Psoas muscle (tissue), 8 donors: ENCODE measurements around the gene CLEC2L. TPM values are rescaled to one million over a fixed set of nuclear protein-coding genes. Genes with fewer than 3 reads are reported as not detected.

Experiments used
- ATAC-seq, 4 donors: fragments of 200-7000 bp; cut with Tn5 transposase; one replicate each; pipeline ENCODE4 v1.9.1; 2020; ENCODE audit warnings: moderate library complexity in 3 of 4, mild to moderate bottlenecking in 2 of 4
- DNase-seq, 2 donors: peaks; one replicate each; pipeline ENCODE4 v3.0.0-alpha.2; 2020
- H3K27ac ChIP-seq: fragments of 200-600 bp; one replicate; pipeline ENCODE4 v1.8.0; 2022
- H3K27me3 ChIP-seq, 3 donors: fragments of 200-600 bp in 1 of 3; one replicate each; pipeline versions ENCODE4 v1.6.1 to v1.8.0; 2013 to 2022; ENCODE audit warnings: low read length in 2 of 3, mild to moderate bottlenecking in 2 of 3, moderate library complexity in 1 of 3; ENCODE audit not compliant: insufficient read depth in 3 of 3
- H3K36me3 ChIP-seq, 2 donors: fragments of 200-600 bp in 1 of 2; one replicate each; pipeline versions ENCODE4 v1.6.1 to v1.8.0; 2013 to 2022; ENCODE audit warnings: low read depth in 1 of 2, mild to moderate bottlenecking in 1 of 2, moderate library complexity in 1 of 2; ENCODE audit not compliant: insufficient read depth in 1 of 2
- H3K4me1 ChIP-seq: fragments of 200-600 bp; one replicate; pipeline ENCODE4 v1.8.0; 2022
- H3K4me3 ChIP-seq: fragments of 200-600 bp; one replicate; pipeline ENCODE4 v1.8.0; 2022; ENCODE audit warnings: mild to moderate bottlenecking
- H3K9me3 ChIP-seq: fragments of 200-600 bp; one replicate; pipeline ENCODE4 v1.8.0; 2022
- whole genome bisulfite sequencing, 3 donors: extraction: QIAGEN DNeasy Blood & Tissue Kit; methylation state at CpG; one replicate each; pipeline versions ENCODE4 v1.1.6 to v1.1.7; 2013; 5-methylcytosine and 5-hydroxymethylcytosine counted together
- intact Hi-C, 2 donors: fragments of 100-400 bp; cut with DNase I; formaldehyde crosslinking; loops; one replicate each; pipeline versions ENCODE4 v1.11.0 to v1.14.2; 2022
- polyA plus RNA-seq, 3 donors: library from polyadenylated mRNA; stranded (reverse); fragments of 200-250 nt; gene quantifications; one replicate each; pipeline ENCODE4 v1.2.3, GENCODE V29; 2013
- total RNA-seq, 4 donors: library from RNA; stranded (reverse); fragmentation: NEBNext Ultra II Directional in 2 of 4; extraction: Animal tissue kit (Norgen Biotek cat#: 25700) in 2 of 4; gene quantifications; one replicate each; pipeline versions ENCODE4 v1.2.1 to v1.2.4, GENCODE V29; 2021 to 2023
- TF ChIP-seq, protein P1 (sequence below): fragments of 200-600 bp; IDR thresholded peaks from one replicate; pipeline ENCODE4 v1.8.0; 2022; ENCODE audit warnings: antibody characterized with exemption
- donor health status: healthy with polysubstance abuse.
- donor health status: DM: no; HTN: no; CAD: no; lungs with moderate emphysema.
- donor health status: Bipolar disorder and iron deficiency.
- donor health status: healthy.
- donor health status: DM: yes; HTN: yes; CAD: no.
- donor health status: DM: no; HTN: no; CAD: no.
- donor health status: DM: no; HTN: no; CAD: no.
- donor health status: DM: yes; HTN: yes; CAD: no.

CLEC2L gene
- total and polyA plus RNA-seq, 7 donors = 0.12 to 1.5 (median 0.83) TPM; not detected in 1

DNA sequence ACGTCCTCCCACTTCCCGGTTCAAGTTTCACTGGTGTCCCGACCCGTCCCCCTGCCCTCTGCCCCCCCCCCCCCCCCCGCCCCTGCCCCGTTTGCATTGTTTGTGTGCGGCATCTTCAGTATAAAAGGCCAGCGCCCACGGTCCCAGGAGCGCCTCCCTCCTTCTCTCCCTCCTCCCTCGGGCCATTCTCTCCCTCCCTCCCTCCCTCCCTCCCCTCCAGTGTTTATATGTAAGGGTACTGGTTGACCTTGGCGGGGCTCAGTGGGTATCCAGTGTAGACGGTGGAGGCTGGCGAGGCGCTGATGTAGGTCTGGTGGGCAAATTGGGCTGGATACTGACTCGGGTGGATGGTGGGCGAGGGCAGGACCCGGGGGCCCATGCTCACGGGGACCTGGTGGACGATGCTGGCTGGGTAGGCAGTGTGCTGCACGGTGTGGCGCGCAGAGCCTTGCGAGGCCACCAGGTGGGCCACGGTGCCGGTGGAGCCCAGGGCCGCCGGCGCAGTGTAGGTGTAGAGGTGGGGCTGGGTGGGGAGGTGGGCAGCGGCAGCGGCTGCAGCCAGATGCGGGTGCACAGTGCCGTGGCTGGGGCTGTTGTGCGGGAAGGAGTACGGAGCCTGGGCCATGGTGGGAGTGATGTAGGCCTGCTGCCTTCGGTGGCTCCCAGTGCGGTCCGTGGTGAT is 49.4 kb downstream of the CLEC2L start:
- Histone ChIP-seq H3K27me3 (no peaks in the 10 kb centered on the region), H3K27ac (no peak overlapping the region), H3K36me3 (peaks cover 0 to 51% of the 10 kb centered on the region in 2 donors), H3K4me3 (no peak overlapping the region), H3K9me3 (no peaks in the 10 kb centered on the region), H3K4me1 (peaks cover 24% of the 10 kb centered on the region)
- WGBS, 3 donors = 84 to 89% (median 86%) methylated on average over 36 to 38 of the region's 38 CpGs
- intact Hi-C loops = no loop called here
- ATAC-seq (no peak), DNase-seq (no peak)
- TF ChIP-seq, protein P1, sequence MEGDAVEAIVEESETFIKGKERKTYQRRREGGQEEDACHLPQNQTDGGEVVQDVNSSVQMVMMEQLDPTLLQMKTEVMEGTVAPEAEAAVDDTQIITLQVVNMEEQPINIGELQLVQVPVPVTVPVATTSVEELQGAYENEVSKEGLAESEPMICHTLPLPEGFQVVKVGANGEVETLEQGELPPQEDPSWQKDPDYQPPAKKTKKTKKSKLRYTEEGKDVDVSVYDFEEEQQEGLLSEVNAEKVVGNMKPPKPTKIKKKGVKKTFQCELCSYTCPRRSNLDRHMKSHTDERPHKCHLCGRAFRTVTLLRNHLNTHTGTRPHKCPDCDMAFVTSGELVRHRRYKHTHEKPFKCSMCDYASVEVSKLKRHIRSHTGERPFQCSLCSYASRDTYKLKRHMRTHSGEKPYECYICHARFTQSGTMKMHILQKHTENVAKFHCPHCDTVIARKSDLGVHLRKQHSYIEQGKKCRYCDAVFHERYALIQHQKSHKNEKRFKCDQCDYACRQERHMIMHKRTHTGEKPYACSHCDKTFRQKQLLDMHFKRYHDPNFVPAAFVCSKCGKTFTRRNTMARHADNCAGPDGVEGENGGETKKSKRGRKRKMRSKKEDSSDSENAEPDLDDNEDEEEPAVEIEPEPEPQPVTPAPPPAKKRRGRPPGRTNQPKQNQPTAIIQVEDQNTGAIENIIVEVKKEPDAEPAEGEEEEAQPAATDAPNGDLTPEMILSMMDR = no peak

DNA sequence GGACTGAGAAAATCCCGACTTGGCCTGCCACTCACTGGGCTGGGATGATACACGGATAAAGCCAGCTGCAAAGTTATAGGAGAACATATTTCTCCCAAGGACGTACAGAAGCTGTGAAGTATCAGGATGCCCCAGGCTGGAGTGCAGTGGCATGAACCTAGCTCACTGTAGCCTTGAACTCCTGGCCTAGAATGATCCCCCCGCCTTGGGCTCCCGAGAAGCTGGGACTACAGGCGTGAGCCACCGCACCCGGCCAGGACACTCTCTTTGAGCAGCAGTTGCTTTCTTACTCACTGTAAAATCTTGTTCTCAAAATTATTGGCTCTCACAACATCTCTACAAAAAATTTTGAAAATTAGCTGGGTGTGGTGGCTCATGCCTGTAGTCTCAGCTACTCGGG is 50.4 kb downstream of the CLEC2L start:
- Histone ChIP-seq H3K9me3 (no peaks in the 10 kb centered on the region), H3K27ac (peak overlapping the region; percentile 82), H3K36me3 (peaks cover under 1 to 52% of the 10 kb centered on the region in 2 donors), H3K27me3 (no peaks in the 10 kb centered on the region), H3K4me3 (peak overlapping the region; percentile 36), H3K4me1 (peaks cover 24% of the 10 kb centered on the region)
- WGBS, 3 donors = 49 to 65% (median 51%) methylated on average over 9 of the region's 9 CpGs
- ATAC-seq = peak in 1 of 4 donors; percentile 16
- intact Hi-C loops = no loop called here
- TF ChIP-seq, protein P1 = no peak
- DNase-seq = no peak

DNA sequence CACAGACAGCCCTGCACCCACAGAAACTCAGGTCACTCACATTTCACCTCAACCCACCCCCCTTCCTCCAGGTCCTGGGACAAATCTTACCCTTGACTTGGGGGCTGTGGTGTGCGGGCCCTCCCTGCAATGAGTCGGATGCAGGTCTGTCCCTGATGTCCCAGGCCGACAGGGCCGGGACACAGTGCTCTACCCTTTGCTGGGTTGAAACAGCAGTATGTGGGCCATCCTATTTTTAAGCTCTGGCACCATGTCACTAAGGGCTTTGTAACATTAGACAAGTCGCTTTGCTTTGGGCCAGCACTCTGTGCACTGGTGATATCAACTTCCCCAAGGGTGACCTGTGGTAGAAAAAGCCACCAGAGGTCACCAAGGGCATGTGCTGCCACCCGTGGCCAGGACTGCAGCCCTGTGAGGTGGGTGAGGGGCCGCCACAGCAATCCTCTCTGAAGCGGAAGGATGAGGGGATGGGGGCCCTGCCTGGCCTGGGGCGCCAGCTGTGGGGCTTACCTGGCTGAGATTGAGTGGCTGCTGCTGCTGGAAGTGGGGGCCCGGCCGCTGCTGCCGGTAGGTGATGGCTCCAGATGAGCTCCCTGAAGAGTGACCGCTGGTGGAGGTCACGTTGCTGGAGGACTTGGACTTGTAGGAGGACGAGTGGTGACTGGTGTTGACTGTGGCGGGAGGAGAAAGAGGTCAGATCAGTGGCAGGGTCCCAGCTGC is 51.3 kb downstream of the CLEC2L start:
- ATAC-seq (peak; percentile 94 to 97 (median 96)), DNase-seq (peak; percentile 46 to 85)
- H3K4me3 ChIP-seq = peak overlapping the region; percentile 36
- intact Hi-C loops = no loop called here
- peaks cover 2 to 53% of the 10 kb centered on the region in 2 donors for H3K36me3 ChIP-seq
- H3K27ac ChIP-seq = peak overlapping the region; percentile 82
- peaks cover 24% of the 10 kb centered on the region for H3K4me1 ChIP-seq
- 33 to 55% (median 43%) methylated on average over 16 of the region's 16 CpGs for WGBS, 3 donors
- no peaks in the 10 kb centered on the region for H3K9me3 ChIP-seq
- no peaks in the 10 kb centered on the region for H3K27me3 ChIP-seq
- TF ChIP-seq, protein P1 = no peak

DNA sequence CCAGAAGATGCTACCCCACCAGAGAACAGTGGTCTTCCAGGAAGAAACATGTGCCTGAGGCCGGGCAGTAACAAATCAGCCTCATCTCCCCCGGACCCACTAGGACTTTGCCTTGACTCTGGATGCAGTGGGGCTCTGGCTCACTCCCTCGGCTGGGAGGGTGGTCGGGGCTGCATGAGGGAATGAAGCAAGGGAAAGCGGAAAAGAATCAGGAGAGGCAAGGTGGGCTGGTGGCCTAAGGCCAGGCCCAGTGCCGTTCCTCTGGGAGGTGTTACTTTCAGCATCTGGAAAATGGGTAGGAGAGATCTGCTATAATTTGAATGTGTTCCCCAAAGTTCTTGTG is 51.8 kb downstream of the CLEC2L start:
- ATAC-seq (no peak), DNase-seq (no peak)
- TF ChIP-seq, protein P1 = no peak
- peaks cover 23% of the 10 kb centered on the region for H3K4me1 ChIP-seq
- peaks cover 2 to 58% of the 10 kb centered on the region in 2 donors for H3K36me3 ChIP-seq
- intact Hi-C loops = no loop called here
- peak overlapping the region; percentile 82 for H3K27ac ChIP-seq
- no peaks in the 10 kb centered on the region for H3K27me3 ChIP-seq
- H3K4me3 ChIP-seq = no peak overlapping the region
- no peaks in the 10 kb centered on the region for H3K9me3 ChIP-seq
- 87 to 92% (median 91%) methylated on average over 6 of the region's 6 CpGs for WGBS, 3 donors
